ENCODE results near the gene KANTR.

The KANTR gene

DNA sequence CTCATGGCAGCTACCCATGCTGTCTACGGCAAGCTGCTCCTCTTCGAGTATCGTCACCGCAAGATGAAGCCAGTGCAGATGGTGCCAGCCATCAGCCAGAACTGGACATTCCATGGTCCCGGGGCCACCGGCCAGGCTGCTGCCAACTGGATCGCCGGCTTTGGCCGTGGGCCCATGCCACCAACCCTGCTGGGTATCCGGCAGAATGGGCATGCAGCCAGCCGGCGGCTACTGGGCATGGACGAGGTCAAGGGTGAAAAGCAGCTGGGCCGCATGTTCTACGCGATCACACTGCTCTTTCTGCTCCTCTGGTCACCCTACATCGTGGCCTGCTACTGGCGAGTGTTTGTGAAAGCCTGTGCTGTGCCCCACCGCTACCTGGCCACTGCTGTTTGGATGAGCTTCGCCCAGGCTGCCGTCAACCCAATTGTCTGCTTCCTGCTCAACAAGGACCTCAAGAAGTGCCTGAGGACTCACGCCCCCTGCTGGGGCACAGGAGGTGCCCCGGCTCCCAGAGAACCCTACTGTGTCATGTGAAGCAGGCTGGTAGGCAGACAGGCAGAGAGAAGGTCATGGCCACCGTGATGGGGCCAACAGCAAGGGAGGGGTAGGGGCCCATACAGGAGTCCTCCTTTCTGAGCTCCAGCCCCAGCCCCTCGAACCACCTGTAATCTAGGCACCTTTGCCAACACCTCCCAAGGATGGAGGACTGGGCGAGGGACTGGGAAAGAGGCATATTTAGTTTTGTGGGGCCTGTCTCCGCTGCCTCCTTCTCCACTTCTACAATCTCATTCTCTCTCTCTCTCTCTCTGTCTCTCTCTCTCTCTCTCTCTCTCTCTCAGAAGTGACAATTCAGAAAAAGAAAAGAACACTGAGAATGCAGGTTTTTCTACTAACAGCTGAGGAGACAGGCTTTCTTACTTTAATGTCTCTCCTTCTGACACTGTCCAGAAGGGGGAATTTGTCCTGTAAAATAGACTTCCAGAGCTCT, 16.4 kb upstream of the KANTR start:
- H3K4me3 ChIP-seq (ENCODE audit: low read depth, low read length), result no peak overlapping the region
- DNase-seq (ENCODE audit: low read depth), result peak; percentile 27
- TF ChIP-seq CTCF (IDR thresholded peaks at IDR 0.05; ENCODE audit: low read depth, low read length) (no peak), MYC (IDR thresholded peaks at IDR 0.05; ENCODE audit: low read depth, low read length) (no peak), POLR2A (IDR thresholded peaks at IDR 0.05; ENCODE audit: extremely low read depth, insufficient read length) (no peak)
- TF ChIP-seq, protein P1, sequence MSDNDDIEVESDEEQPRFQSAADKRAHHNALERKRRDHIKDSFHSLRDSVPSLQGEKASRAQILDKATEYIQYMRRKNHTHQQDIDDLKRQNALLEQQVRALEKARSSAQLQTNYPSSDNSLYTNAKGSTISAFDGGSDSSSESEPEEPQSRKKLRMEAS (IDR thresholded peaks at IDR 0.05; ENCODE audit: low read depth, low read length), result no peak

- DNase-seq (ENCODE audit: low read depth), result no peak
- TF ChIP-seq, protein P1 (IDR thresholded peaks at IDR 0.05; ENCODE audit: low read depth, low read length), result no peak
- no peak for TF ChIP-seq POLR2A (IDR thresholded peaks at IDR 0.05; ENCODE audit: extremely low read depth, insufficient read length)
- H3K4me3 ChIP-seq (ENCODE audit: low read depth, low read length), result no peak overlapping the region
Observed at GRCh38 chrX:53078943-53079342, 15.0 kb upstream of the KANTR start.

DNA sequence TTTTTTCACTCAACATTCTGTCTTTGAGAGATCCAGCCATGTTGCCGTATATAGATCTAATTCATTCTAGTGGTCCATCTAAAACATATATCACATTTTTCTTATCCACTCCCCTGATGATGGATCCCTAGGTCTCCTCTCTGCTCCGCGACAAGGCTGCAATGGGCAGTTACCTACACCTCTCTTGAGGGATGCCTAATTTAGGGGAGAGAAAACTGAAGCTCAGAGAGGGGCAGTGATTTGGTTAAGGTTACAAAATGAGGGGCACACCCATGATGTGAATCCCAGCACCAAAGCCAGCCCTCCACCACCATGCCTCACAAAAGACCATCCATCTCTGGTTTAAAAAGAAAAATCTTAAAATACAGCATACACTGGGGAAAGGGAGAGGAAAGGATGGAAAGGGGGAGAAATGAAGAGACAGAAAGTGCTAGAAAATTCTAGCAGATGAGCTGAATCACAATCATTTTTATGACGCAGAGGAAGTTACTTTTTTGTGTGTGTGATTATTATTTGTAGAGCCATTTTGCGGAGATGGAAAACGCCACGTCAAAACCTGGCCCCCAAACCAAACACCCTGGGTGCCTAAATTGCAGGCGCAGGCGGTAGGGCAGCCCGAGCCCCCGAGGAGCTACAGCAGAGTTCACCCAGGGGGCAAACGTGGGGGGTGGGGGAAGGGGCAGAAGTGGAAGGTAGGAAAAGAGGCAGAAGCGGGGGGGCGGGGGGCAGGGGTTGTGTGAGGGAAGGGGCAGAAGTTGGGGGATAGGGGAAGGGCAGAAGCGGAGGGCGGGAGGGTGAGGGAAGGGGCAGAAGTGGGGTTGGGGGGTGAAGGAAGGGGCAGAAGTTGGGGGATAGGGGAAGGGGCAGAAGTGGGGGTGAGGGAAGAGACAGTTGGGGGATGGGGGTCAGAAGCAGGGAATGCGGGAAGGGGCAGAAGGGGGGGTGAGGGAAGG, 13.0 kb upstream of the KANTR start:
- H3K4me3 ChIP-seq (ENCODE audit: low read depth, low read length), result no peak overlapping the region
- DNase-seq (ENCODE audit: low read depth), result no peak
- no peak for TF ChIP-seq CTCF (IDR thresholded peaks at IDR 0.05; ENCODE audit: low read depth, low read length)
- TF ChIP-seq, protein P1 (IDR thresholded peaks at IDR 0.05; ENCODE audit: low read depth, low read length), result no peak
- TF ChIP-seq MYC (IDR thresholded peaks at IDR 0.05; ENCODE audit: low read depth, low read length), result no peak
- no peak for TF ChIP-seq POLR2A (IDR thresholded peaks at IDR 0.05; ENCODE audit: extremely low read depth, insufficient read length)

GRCh38 chrX:53081925-53082772, 11.8 kb upstream of the KANTR start, which contains the start of gene TSPYL2:
Gene TSPYL2, plus strand, starts transcription at chrX:53082367. Its CDS starts 132 bp downstream, at chrX:53082499.
- DNase-seq (ENCODE audit: low read depth), result peak; percentile 95
- TF ChIP-seq, protein P1 (IDR thresholded peaks at IDR 0.05; ENCODE audit: low read depth, low read length), result peak; percentile 30; the same call in 1 of the 2 replicates
- no peak for TF ChIP-seq CTCF (IDR thresholded peaks at IDR 0.05; ENCODE audit: low read depth, low read length)
- TF ChIP-seq POLR2A (IDR thresholded peaks at IDR 0.05; ENCODE audit: extremely low read depth, insufficient read length), result peak; percentile 93
- H3K4me3 ChIP-seq (ENCODE audit: low read depth, low read length), result peak within 1 kb of the TSS; percentile 61

DNA sequence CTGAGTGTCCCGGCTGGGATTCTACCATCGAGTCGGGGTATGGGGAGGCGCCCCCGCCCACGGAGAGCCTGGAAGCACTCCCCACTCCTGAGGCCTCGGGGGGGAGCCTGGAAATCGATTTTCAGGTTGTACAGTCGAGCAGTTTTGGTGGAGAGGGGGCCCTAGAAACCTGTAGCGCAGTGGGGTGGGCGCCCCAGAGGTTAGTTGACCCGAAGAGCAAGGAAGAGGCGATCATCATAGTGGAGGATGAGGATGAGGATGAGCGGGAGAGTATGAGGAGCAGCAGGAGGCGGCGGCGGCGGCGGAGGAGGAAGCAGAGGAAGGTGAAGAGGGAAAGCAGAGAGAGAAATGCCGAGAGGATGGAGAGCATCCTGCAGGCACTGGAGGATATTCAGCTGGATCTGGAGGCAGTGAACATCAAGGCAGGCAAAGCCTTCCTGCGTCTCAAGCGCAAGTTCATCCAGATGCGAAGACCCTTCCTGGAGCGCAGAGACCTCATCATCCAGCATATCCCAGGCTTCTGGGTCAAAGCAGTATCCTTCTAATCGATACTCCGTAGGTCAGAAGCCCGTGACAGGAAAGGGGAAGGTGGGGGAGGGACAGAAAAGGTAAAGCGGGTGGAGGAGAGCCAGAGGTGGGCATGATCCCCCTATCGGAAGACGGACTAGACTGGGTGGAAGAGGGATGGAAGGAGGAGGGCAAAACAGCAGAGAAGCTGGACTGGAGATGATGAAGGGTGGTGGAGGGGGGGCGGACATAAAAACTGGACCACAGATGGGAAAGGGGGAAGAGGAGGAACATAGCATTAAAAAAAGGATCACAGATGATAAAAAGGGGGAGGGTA, 10.9 kb upstream of the KANTR start:
- DNase-seq (ENCODE audit: low read depth), result no peak
- TF ChIP-seq, protein P1 (IDR thresholded peaks at IDR 0.05; ENCODE audit: low read depth, low read length), result no peak
- TF ChIP-seq MYC (IDR thresholded peaks at IDR 0.05; ENCODE audit: low read depth, low read length), result no peak
- no peak for TF ChIP-seq CTCF (IDR thresholded peaks at IDR 0.05; ENCODE audit: low read depth, low read length)
- TF ChIP-seq POLR2A (IDR thresholded peaks at IDR 0.05; ENCODE audit: extremely low read depth, insufficient read length), result no peak
- peak overlapping the region; percentile 48 for H3K4me3 ChIP-seq (ENCODE audit: low read depth, low read length)
